NOMO-1 treated with dmso at 0.1 percent for 144 hours (cell line): Measurements from ENCODE around the gene DFFA.
A peak's percentile ranks its signal among the peaks of the same experiment; 100 is the strongest.
"Not testable (repeated sequence)": the region's sequence is repeated elsewhere in the genome, so short reads cannot be mapped to it uniquely, and the experiment has no call there.

Experiments used
- DNase-seq: peaks from one replicate; lab custom pipeline; 2025; ENCODE audit not compliant: unreplicated experiment; lab: John Stamatoyannopoulos, UW

DFFA gene

GRCh38 chr1:10506046-10506676, 33.8 kb upstream of the DFFA start:
- DNase-seq: not testable (repeated sequence)

GRCh38 chr1:10504249-10504648, 31.9 kb upstream of the DFFA start:
- DNase-seq: no peak

- DNase-seq: no peak
Measured at GRCh38 chr1:10502206-10502605, 29.9 kb upstream of the DFFA start.

GRCh38 chr1:10498231-10498630, 25.9 kb upstream of the DFFA start:
- DNase-seq: no peak

- no peak for DNase-seq
Measured at GRCh38 chr1:10497109-10497508, 24.8 kb upstream of the DFFA start.

GRCh38 chr1:10495952-10496351, 23.6 kb upstream of the DFFA start:
- DNase-seq: no peak

GRCh38 chr1:10495475-10495817, 23.1 kb upstream of the DFFA start:
- no peak for DNase-seq

- peak; percentile 52 for DNase-seq
Measured at GRCh38 chr1:10494754-10495474, 22.6 kb upstream of the DFFA start.

GRCh38 chr1:10494418-10494753, 22.1 kb upstream of the DFFA start:
- no peak for DNase-seq

GRCh38 chr1:10490286-10490970, 18.1 kb upstream of the DFFA start:
- no peak for DNase-seq

GRCh38 chr1:10489291-10490055, 17.1 kb upstream of the DFFA start:
- DNase-seq: no peak

GRCh38 chr1:10484521-10484920, 12.2 kb upstream of the DFFA start:
- DNase-seq: no peak

- no peak for DNase-seq
Measured at GRCh38 chr1:10480614-10481013, 8.3 kb upstream of the DFFA start.

GRCh38 chr1:10479296-10479695, 7.0 kb upstream of the DFFA start:
- no peak for DNase-seq

- DNase-seq: no peak
Measured at GRCh38 chr1:10475510-10475909, 3.2 kb upstream of the DFFA start.

GRCh38 chr1:10474613-10475507, 2.5 kb upstream of the DFFA start, which contains the start of gene PEX14:
TSS of gene PEX14 (plus strand) at chr1:10474950. CDS start at chr1:10474967, 17 bp downstream.
- DNase-seq: peak; percentile 91

- DNase-seq: not testable (repeated sequence)
Measured at GRCh38 chr1:10474309-10474612, 1.9 kb upstream of the DFFA start.

- DNase-seq: no peak
Measured at GRCh38 chr1:10473145-10473765, 926 bp upstream of the DFFA start.

- DNase-seq: no peak
Measured at GRCh38 chr1:10471411-10472219, 714 bp downstream of the DFFA start.
